GM21515 (cell line): ENCODE results near the gene ABCC1.
"Not testable (repeated sequence)": the region's sequence is repeated elsewhere in the genome, so short reads cannot be mapped to it uniquely, and the experiment has no call there.

ENCODE experiments used
- ATAC-seq: cut with Tn5 transposase; IDR thresholded peaks from one replicate; pipeline ENCODE4 v1.9.1; 2021; ENCODE audit not compliant: unreplicated experiment

ABCC1 gene

DNA sequence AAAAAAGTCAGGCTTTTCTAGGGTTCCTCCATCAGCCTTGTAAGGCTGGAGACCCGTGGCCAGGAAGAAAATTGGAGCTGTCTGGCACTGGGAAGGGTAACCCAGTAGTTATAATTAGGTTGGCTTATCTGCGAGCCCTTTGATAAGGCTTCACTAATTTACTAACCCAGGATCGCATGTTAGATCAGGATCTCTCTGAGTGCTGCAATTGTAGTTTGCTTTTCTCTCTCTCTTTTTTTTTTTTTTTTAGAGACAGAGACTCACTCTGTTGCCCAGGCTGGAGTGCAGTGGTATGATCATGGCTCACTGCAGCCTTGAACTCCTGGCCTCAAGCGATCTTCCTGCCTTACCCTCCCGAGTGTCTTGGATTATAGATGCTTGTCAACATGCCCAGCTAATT is 17.0 kb downstream of the ABCC1 start:
- ATAC-seq = no peak

DNA sequence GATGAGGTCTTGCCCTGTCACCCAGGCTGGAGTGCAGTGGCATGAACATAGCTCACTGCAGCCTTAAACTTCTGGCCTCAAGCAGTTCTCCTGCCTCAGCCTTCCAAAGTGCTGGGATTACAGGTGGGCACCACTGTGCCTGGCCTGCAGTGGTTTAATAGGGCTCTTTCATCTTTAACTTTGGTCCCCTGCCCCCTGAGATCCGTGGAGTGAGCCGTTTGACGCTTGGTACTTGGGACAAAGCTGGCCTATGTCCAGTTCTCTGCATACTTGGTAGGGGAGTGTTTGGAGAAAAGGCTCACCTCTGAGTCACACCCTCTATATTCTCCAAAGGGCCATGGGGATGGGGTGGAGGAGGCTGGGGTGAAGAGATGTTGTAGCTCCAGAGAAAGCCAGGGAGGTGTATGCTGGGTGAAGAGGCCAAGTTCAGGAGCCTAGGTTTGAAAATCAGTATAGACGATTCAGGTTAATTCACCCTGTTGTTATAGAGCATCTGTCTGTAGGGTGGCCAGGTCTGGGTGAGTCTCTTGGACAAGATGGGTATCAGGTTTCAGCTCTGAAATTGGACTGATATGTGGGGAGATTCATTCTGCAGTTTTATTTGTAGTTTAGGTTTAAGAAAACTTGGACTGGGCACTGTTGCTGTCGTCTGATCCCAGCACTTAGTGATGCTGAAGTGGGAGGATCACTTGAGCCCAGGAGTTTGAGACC is 17.6 kb downstream of the ABCC1 start:
- ATAC-seq = no peak

DNA sequence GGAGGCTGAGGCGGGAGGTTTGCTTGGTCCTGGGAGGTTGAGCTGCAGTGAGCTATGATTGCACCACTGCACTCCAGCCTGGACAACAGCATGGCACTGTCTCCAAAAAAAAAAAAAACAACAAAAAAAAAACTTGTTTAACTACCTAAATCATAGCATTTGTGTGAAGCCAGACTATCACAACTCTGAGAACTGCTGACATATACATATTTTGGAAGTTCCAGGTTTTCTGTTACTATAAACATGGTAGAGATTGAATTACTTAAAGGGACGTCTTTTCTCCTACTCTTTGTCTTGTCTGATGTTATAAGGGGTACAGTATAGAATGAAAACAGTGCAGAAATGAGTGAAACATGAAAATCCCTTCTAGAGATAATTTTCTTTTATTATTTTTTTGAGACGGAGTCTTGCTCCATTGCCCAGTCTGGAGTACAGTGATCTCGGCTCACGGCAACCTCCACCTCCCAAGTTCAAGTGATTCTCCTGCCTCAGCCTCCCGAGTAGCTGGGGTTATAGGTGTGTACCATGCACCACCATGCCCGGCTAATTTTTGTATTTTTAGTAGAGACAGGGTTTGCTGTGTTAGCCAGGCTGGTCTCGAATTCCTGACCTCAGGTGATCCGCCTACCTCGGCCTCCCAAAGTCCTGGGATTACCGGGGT is 18.4 kb downstream of the ABCC1 start:
- no peak for ATAC-seq

DNA sequence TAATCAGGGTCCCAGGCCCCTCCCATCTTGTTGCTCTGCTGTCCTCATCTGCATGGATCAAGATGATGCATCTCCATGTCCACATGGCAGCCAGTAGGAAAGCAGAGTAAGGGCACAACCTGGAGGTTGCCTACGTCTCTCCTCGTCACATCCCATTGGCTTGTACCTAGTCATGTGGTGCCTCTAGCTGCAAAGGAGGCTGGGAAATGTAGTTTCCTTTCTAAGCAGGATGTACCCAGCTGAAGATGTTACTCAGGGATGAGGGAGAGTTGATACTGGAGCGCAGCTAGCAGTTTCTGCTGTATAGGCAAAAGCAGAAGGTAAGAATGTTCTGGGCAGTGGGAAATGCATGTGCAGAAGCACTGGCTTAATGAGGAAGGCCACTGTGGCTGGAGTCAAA is 20.8 kb downstream of the ABCC1 start:
- no peak for ATAC-seq

DNA sequence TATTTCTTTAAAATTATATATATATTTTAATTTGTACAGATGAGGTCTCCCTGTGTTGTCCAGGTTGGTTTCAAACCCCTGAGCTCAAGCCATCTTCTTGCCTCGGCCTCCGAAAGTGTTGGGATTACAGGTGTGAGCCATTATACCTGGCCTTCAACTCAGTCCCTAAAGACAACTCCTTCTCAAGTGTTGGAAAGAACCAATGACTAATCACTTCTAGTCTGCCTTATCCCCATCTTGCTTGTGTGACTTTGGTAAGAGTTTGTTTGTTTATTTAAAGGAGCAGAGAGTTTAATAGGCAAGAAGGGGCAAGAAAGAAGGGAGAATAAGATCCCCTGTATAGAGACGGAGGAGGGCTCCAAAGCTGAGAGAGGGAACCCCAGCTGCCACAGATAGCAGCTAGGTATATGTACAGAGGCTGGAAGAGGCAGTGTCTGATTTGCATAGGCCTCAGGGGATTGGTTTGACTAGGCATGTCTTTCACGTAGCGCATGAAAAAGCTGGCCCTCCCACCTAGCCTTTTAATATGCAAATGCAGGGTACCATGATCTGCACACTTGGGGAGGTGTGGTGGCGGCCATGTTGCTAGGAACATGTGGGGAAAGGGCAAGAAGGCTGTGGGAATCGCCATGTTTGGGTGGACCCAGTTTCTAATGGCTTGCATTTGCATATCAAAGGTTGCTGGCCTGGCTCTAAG is 21.5 kb downstream of the ABCC1 start:
- ATAC-seq = no peak

DNA sequence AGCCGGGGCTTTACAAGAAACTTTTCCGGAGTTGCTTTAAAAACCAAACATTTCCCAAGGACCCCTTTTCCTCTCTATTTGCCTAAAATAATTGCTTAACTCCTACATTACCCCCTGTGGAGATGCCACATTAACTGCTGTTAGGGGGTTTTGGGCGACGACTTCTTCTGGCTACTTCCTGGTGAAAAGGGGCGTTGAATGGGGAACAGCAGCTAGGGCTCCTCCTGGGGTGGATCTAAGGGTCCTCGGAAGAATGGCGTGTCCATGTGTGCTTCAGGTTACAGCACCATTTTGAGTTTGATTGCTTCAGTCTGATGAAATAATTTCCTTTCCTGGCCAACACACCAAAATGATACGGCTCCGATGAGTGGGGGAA is 22.0 kb downstream of the ABCC1 start:
- no peak for ATAC-seq

DNA sequence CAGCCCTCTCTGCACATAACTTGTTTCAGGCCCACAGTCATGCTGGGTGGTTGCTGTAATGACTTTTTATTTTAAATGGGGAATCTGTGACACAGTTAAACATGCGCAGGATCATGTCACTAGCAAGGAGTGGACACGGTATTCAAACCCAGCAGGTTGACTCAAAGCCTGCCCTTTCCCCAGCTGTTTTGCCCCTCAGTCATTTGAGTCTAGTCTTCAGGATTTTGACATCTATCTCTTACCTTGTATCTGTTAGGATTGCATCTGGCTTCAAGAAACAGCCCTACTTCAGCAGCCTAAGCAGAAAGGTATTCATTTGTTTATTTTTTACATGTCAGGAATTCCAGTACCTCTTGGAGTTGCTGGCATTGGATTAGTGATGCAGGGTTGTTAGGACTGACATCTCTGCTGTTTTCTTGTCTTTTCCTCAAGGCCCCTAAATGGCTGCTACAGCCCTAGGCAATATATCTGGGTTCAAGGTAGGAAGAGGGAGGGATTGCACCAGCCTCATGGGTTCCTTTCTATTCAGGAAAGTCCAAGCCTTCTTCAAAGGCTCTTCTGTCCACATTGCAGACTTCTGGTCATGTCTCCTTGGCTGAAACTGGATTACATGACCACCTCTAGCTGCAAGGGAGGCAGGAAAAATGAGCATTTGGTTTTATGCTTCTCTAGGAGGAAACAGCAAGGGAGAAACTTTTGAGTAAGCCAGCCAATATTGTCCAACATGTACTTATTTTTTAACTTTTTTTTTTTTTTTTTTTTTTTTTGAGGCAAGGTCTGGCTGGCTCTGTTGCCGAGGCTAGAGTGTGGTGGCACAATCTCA is 22.8 kb downstream of the ABCC1 start:
- ATAC-seq = no peak

DNA sequence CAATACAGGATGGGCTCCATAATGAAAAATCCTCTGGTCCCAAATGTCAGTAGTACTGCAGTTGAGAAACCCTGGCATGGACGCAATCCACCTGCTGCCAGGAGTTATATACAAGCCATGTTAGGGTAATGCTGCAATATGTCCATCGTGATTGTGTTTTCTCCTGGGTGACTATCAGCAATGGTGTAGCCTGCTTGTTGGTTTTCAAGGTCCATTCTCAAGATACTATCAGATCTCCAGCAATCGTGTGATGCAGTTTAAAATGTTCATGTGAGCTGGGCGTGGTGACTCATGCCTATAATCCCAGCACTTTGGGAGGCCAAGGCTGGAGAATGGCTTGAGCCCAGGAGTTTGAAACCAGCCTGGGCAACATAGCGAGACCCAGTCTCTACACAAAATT is 24.0 kb downstream of the ABCC1 start:
- ATAC-seq = no peak

DNA sequence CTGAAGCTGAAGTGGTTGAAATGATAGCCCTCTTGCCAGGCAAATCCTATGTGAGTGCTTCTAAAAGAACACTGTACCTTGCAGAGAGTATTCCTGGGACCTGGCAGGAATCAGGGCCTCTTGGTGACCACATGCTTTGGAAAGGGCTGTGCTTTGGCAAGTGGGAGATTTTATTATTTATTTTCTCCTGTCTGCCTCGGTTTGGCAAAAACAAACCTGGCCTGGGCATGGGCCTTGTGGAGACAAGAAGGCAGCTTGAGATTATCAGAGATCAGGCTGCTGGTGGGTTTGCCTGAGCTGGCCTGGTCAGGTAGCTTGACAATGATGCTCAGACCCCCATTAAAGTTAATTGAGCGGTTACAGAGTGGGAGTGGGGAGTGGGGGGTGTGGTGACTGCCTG is 24.6 kb downstream of the ABCC1 start:
- no peak for ATAC-seq

DNA sequence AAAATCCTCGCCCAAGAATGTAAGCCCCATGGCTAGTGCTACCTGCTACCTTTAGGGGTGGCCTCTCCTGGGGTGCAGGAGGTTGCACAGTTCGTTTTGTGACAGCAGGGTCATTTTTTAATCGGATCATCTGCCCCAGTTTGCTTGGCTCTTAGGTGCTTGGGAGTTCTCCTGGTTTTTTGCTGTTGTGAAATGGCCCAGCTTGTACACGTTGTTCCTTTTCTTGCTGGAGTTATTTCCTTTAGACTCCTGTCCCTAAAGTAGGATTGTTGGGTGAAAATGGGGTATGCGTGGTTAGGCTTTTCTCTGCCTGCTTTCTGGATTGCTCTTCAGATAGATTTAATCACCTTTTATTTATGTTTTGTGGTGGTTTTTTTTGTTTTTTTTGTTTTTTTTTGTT is 25.8 kb downstream of the ABCC1 start:
- no peak for ATAC-seq

DNA sequence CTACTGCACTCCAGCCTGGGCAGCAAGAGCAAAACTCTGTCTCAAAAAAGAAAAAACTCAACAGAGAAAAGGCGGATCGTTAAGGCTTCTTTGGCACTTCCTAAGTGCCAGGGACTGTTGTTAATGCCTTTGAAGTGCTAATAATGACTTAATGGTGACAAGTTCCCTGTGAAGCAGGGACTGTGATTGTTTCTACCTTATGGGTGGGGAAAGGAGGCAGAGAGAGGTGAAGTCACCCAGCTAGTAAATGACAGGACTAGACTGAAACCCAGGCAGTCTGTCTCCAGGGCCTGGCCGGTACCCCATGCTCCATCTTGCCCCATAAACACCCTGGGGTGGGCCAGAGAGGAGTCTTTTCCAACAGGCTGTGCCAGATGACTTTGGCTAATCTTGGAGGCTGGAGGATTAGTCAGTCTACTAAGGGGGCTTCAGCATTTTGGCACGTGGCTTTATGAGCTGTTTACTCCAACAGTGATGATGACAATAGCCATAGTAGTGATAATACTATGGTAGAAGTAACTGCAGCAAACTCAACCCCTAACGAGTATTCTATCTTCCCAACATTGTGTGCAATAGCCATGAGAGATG is 26.9 kb downstream of the ABCC1 start:
- ATAC-seq = no peak

DNA sequence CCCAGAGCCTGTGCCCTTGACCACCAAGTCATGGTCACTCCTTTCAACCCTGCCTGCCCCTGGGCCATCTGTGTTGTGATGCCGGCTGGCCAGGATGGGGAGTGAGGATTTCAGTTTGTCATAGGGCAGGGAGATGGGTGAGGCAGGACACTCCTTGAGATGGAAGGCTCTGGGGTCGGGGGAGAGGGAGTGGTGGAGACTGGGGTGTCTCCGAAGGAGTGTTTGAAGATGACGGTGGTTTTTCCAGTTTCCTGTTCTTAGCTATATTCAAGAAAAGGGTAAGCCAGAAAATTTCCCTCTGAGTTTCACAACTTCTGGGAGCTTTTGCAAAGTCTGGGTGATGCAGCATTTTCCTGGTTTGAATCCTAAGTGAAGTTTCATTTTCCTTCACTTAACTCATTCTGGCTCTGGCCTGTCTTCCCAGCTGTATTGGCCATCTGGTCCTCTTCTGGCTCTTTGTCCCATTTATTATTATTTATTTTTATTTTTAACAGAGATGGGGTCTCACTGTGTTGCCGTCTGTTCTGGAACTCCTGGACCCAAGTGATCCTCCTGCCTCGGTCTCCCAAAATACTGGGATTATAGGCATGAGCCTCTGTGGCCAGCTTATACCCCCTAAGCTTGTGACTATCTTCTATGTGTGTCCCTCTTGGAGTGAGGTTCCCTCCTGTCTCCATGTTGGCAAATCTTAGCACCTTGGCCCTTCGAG is 27.7 kb downstream of the ABCC1 start:
- no peak for ATAC-seq

DNA sequence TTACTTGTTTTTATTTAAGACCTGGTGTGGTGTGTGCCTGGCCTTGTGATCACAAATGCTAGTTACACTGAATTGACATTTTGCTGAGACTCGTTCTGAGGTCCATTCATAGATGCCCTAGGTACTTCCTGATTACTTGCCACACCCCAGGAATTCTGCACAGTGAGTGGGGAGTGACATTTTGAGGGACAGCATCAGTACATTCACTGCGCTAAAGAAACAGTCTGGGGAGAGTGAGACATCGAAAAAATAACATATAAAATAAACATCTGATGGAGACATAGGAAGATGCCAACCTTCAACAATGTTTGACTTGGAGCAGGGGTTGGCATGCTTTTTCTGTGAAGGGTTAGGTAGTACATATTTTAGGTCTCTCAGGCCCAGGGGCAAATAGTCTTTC is 30.4 kb downstream of the ABCC1 start:
- ATAC-seq = no peak

DNA sequence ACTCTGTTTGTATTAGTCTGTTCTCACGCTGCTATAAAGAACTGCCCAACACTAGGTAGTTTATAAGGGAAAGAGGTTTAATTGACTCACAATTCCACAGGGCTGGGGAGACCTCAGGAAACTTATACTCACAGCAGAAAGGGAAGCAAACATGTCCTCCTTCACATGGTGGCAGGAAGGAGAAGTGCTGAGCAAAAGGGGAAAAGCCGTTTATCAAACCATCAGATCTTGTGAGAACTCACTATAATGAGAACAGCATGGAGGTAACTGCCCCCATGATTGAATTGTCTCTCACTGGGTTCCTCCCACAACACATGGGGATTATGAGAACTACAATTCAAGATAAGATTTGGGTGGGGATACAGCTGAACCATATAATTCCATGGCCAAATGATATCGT is 30.9 kb downstream of the ABCC1 start:
- no peak for ATAC-seq

DNA sequence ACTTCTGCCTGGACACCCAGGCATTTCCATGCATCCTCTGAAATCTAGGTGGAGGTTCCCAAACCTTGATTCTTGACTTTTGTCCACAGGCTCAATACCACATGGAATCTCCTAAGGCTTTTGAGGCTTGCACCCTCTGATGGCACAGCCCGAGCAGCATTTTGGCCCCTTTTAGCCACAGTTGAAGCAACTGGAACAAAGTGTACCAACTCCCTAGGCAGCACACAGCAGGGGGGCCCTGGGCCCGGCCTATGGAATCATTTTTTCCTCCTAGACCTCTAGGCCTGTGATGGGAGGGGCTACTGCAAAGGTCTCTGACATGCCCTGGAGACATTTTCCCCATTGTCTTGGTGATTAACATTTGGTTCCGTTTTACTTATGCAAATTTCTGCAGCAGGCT is 32.0 kb downstream of the ABCC1 start:
- ATAC-seq = no peak

DNA sequence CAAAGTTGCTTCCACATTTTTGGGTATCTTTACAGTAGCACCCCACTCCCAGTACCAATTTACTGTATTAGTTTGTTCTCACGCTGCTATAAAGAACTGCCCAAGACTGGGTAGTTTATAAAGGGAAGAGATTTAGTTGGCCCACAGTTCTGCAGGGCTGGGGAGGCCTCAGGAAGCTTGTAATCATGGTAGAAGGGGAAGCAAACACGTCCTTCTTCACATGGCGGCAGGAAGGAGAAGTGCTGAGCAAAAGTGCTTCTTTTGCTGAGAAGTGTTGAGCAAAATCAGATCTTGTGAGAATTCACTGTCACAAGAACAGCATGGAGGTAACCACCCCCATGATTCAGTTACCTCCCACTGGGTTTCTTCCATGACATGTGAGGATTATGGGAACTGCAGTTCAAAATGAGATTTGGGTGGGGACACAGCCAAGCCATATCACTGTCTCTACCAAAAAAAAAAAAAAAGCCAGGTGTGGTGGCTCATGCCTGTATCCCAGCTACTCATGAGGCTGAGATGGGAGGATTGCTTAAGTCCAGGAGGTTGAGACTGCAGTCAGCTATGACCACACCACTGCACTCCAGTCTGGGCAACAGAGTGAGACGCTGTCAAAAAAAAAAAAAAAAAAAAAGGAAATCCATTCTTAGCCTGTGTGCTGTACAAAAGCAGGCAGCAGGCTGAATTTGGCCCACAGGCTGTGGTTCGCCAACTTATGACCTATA is 32.9 kb downstream of the ABCC1 start:
- not testable (repeated sequence) for ATAC-seq

DNA sequence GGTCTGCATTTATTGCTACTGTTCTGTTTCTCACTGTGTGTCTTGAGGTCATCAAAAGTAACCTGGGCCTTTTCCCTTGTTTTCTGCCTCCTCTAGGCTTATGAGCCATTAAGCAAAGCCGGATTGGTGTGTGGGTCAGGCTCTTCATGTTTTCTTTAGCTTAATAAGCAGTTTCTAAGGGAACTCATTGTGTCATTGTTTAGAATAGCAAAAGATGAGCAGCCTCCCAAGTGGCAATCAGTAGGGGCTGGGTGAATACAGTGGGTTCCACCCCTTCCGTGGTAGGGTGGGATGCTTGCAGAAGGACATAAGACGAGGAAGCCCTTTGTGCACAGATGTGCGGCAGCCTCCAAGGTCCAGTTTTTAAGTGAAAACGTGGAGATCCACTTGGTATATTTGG is 34.5 kb downstream of the ABCC1 start:
- no peak for ATAC-seq

DNA sequence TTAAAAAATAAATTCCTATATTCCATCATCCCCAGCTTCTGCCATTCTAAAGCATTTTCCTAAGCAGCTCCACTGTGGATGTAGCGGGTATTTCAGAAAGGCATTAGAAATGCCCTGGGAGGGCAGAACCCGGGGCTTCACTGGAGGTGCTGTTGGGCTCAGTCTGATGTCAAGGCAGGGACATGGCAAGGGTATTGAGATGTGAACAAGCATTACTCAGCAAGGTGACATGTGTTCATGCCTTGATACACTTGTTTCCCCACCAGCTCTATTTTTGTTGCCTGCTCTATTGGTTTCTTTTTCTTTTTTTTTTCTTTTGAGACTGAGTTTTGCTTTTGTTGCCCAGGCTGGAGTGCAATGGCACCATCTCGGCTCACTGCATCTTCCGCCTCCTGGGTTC is 35.7 kb downstream of the ABCC1 start:
- ATAC-seq = no peak

DNA sequence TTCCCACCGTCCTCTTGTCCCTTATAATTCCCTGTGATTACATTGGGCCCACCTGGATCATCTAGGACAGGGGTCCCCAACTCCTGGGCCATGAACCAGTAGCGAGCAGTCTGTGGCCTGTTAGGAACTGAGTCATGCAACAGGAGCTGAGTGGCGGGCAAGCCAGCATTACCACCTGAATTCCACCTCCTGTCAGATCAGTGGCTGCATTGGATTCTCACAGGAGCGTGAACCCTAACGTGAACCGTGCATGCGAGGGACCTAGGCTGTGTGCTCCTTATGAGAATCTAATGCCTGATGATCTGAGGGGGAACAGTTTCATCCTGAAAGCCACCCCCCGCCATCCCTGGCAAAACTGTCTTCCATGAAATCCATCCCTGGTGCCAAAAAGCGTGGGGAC is 36.8 kb downstream of the ABCC1 start:
- ATAC-seq = no peak
